Lung microvascular endothelial cell (primary cell): ENCODE measurements around the gene RXRA. TPM values are rescaled to one million over a fixed set of nuclear protein-coding genes. Genes with fewer than 3 reads are reported as not detected.

ENCODE experiments used
- DNase-seq, 2 donors: peaks; one replicate each; pipeline versions ENCODE4 v3.0.0 to v3.0.0-alpha.2; 2010; ENCODE audit warnings: low read depth in 2 of 2
- total RNA-seq: library from RNA; depleted of rRNA; stranded (reverse); fragments of >200 nt; gene quantifications from 2 replicates; pipeline ENCODE4 v1.2.1, GENCODE V29; 2014

Gene RXRA
- total RNA-seq, 1 donor from 2014 or later = 14.9 TPM

GRCh38 chr9:134396825-134397224 is 70.6 kb downstream of the RXRA start:
- DNase-seq = peak in 1 of 2 donors; percentile 30

GRCh38 chr9:134398756-134399155 is 72.5 kb downstream of the RXRA start:
- no peak for DNase-seq

- DNase-seq = peak in 1 of 2 donors; percentile 67
These were observed 73.3 kb downstream of the RXRA start for GRCh38 chr9:134399435-134400056.

GRCh38 chr9:134400283-134400682 is 74.0 kb downstream of the RXRA start:
- no peak for DNase-seq

- DNase-seq = no peak
These were observed 75.1 kb downstream of the RXRA start for GRCh38 chr9:134401391-134401790.

GRCh38 chr9:134402182-134402581 is 75.9 kb downstream of the RXRA start:
- no peak for DNase-seq

GRCh38 chr9:134403292-134403681 is 77.0 kb downstream of the RXRA start:
- no peak for DNase-seq

GRCh38 chr9:134403682-134404301 is 77.5 kb downstream of the RXRA start:
- DNase-seq = peak in 1 of 2 donors; percentile 73

- no peak for DNase-seq
These were observed 78.4 kb downstream of the RXRA start for GRCh38 chr9:134404376-134405358.

- no peak for DNase-seq
These were observed 79.3 kb downstream of the RXRA start for GRCh38 chr9:134405527-134405926.

- peak; percentile 22 to 83 for DNase-seq
These were observed 80.3 kb downstream of the RXRA start for GRCh38 chr9:134406366-134407120.

GRCh38 chr9:134407121-134407779 is 81.0 kb downstream of the RXRA start:
- peak; percentile 96 to 98 for DNase-seq

GRCh38 chr9:134408389-134408788 is 82.1 kb downstream of the RXRA start:
- peak; percentile 20 to 65 for DNase-seq

- no peak for DNase-seq
These were observed 82.9 kb downstream of the RXRA start for GRCh38 chr9:134408939-134409737.

GRCh38 chr9:134410071-134410834 is 84.0 kb downstream of the RXRA start:
- DNase-seq = no peak

- DNase-seq = no peak
These were observed 84.6 kb downstream of the RXRA start for GRCh38 chr9:134410835-134411217.

GRCh38 chr9:134411440-134412297 is 85.4 kb downstream of the RXRA start:
- DNase-seq = peak in 1 of 2 donors; percentile 32

GRCh38 chr9:134412298-134412711 is 86.0 kb downstream of the RXRA start:
- peak in 1 of 2 donors; percentile 13 for DNase-seq
